ENCODE results near the gene TSPAN7. TPM values are rescaled to one million over a fixed set of nuclear protein-coding genes. Genes with fewer than 3 reads are reported as not detected.

The TSPAN7 gene
- total RNA-seq, 1 experiment from 2014 or later = not detected

DNA sequence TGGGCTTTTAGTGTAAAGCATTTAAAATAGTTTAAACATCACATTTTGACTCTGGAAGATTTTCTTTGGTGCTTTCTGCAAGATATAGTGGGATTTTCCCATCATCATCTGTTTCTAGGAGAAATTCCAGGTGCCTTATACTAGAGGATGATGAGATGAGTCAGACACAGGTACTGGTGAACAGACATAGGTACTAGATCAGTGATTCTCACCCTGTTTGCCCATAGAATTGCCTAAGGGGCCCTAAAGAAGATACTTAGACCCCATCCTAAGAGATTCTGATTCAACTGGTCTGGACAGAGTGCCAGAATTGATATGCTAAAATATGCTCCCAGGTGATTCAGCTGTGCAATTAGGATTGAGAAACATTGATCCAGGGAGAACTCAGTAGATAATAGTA lies 9.7 kb downstream of the TSPAN7 start:
- Mint-ChIP-seq H3K4me3 (ENCODE audit: unreplicated experiment) (no peak overlapping the region), H3K27ac (ENCODE audit: low read depth, unreplicated experiment) (no peak overlapping the region), H3K27me3 (ENCODE audit: insufficient read depth, unreplicated experiment) (peaks cover 28% of the 10 kb centered on the region), H3K9me3 (ENCODE audit: unreplicated experiment) (no peaks in the 10 kb centered on the region), H3K36me3 (ENCODE audit: insufficient read depth, unreplicated experiment) (no peaks in the 10 kb centered on the region), H3K4me1 (ENCODE audit: insufficient read depth, unreplicated experiment) (no peaks in the 10 kb centered on the region)
- ChIA-PET POLR2A (no interaction called here), CTCF (interaction anchor here (1.3 kb wide), 1 partner anchor 11 kb away, joined by 4 read pairs; no protein-coding TSS in a partner anchor)
- TF ChIP-seq, protein P1, sequence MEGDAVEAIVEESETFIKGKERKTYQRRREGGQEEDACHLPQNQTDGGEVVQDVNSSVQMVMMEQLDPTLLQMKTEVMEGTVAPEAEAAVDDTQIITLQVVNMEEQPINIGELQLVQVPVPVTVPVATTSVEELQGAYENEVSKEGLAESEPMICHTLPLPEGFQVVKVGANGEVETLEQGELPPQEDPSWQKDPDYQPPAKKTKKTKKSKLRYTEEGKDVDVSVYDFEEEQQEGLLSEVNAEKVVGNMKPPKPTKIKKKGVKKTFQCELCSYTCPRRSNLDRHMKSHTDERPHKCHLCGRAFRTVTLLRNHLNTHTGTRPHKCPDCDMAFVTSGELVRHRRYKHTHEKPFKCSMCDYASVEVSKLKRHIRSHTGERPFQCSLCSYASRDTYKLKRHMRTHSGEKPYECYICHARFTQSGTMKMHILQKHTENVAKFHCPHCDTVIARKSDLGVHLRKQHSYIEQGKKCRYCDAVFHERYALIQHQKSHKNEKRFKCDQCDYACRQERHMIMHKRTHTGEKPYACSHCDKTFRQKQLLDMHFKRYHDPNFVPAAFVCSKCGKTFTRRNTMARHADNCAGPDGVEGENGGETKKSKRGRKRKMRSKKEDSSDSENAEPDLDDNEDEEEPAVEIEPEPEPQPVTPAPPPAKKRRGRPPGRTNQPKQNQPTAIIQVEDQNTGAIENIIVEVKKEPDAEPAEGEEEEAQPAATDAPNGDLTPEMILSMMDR (IDR thresholded peaks at IDR 0.05; ENCODE audit: unreplicated experiment) = no peak
- intact Hi-C loops (cut with micrococcal nuclease) = no loop called here
- no TSS peak for BruUV-seq (replicated peaks)
- no peak for DNase-seq (ENCODE audit: unreplicated experiment)

DNA sequence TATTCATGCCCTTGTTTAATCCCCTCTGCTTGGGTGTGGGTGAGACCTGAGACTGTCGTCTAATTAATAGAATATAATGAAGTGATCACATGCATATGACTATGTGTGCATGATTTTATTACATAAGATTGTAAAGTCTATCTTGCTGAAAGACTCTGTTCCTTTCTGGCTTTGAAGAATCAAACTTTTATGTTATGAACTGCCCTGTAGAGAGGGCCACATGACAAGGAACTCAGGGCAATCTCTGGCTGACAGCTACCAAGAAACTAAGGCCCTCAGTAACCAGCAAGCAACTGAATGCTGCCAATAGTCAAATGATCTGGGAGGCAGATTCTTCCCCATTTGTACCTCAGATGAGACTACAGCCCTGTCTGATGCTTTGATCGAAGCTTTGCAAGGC lies 13.5 kb downstream of the TSPAN7 start:
- Mint-ChIP-seq H3K27ac (ENCODE audit: low read depth, unreplicated experiment) (no peak overlapping the region), H3K36me3 (ENCODE audit: insufficient read depth, unreplicated experiment) (no peaks in the 10 kb centered on the region), H3K4me3 (ENCODE audit: unreplicated experiment) (no peak overlapping the region), H3K4me1 (ENCODE audit: insufficient read depth, unreplicated experiment) (no peaks in the 10 kb centered on the region), H3K27me3 (ENCODE audit: insufficient read depth, unreplicated experiment) (peaks cover 24% of the 10 kb centered on the region), H3K9me3 (ENCODE audit: unreplicated experiment) (no peaks in the 10 kb centered on the region)
- no peak for DNase-seq (ENCODE audit: unreplicated experiment)
- POLR2A ChIA-PET = no interaction called here
- CTCF ChIA-PET = no interaction called here
- intact Hi-C loops (cut with micrococcal nuclease) = no loop called here
- no TSS peak for BruUV-seq (replicated peaks)
- TF ChIP-seq, protein P1 (IDR thresholded peaks at IDR 0.05; ENCODE audit: unreplicated experiment) = no peak

DNA sequence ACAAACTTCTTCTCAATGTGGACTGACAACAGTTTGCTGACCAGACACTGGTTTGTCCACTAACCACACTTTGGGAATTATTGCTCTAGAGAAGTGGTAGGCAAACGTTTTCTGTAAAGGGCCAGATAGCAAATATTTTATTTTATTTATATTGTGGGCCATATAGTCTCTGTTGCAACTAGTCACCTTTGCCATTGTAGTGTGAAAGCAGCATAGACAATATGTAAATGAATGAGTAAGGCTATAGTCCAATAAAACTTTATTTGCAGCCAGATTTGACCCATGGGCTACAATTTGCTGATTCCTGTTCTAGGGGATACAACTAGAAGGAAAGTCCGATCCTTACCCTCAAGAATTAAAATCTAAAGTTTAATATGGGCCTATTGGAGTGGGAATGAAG lies 14.5 kb downstream of the TSPAN7 start:
- BruUV-seq (replicated peaks) = no TSS peak
- no peak for DNase-seq (ENCODE audit: unreplicated experiment)
- POLR2A ChIA-PET = no interaction called here

DNA sequence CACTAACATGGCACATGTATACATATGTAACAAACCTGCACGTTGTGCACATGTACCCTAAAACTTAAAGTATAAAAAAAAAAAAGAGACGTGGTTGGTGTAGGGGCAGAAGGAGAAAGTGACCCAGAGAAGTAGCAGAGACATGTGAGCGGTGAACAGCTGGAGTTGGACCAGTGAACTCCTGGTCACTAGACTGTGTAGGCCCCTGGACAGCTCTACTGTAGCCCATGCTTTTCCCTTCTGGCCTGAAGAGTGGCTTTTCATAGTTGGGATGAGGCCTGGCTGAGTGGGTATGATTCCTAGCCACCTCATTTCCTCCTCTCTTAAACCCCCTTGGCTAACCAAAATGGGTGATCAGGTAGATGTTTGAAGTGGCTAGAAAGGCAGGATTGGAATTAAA lies 16.4 kb downstream of the TSPAN7 start:
- Mint-ChIP-seq H3K36me3 (ENCODE audit: insufficient read depth, unreplicated experiment) (no peaks in the 10 kb centered on the region), H3K9me3 (ENCODE audit: unreplicated experiment) (no peaks in the 10 kb centered on the region), H3K4me1 (ENCODE audit: insufficient read depth, unreplicated experiment) (no peaks in the 10 kb centered on the region), H3K27me3 (ENCODE audit: insufficient read depth, unreplicated experiment) (peaks cover 30% of the 10 kb centered on the region), H3K27ac (ENCODE audit: low read depth, unreplicated experiment) (no peak overlapping the region), H3K4me3 (ENCODE audit: unreplicated experiment) (no peak overlapping the region)
- CTCF ChIA-PET = no interaction called here
- POLR2A ChIA-PET = no interaction called here
- no peak for DNase-seq (ENCODE audit: unreplicated experiment)
- intact Hi-C loops (cut with micrococcal nuclease) = no loop called here
- no TSS peak for BruUV-seq (replicated peaks)
- TF ChIP-seq, protein P1 (IDR thresholded peaks at IDR 0.05; ENCODE audit: unreplicated experiment) = no peak

More for the DNA sequence above, 14.5 kb downstream of the TSPAN7 start:
- H3K4me3 Mint-ChIP-seq (ENCODE audit: unreplicated experiment) = no peak overlapping the region
- H3K27me3 Mint-ChIP-seq (ENCODE audit: insufficient read depth, unreplicated experiment) = peaks cover 24% of the 10 kb centered on the region
- no peaks in the 10 kb centered on the region for H3K9me3 Mint-ChIP-seq (ENCODE audit: unreplicated experiment)
- CTCF ChIA-PET = no interaction called here
- H3K27ac Mint-ChIP-seq (ENCODE audit: low read depth, unreplicated experiment) = no peak overlapping the region
- H3K4me1 Mint-ChIP-seq (ENCODE audit: insufficient read depth, unreplicated experiment) = no peaks in the 10 kb centered on the region
- intact Hi-C loops (cut with micrococcal nuclease) = no loop called here
- no peaks in the 10 kb centered on the region for H3K36me3 Mint-ChIP-seq (ENCODE audit: insufficient read depth, unreplicated experiment)
- TF ChIP-seq, protein P1 (IDR thresholded peaks at IDR 0.05; ENCODE audit: unreplicated experiment) = no peak
